ENCODE data around the gene OTOP1.
"Not testable (repeated sequence)": the region's sequence is repeated elsewhere in the genome, so short reads cannot be mapped to it uniquely, and the experiment has no call there.

OTOP1 gene

DNA sequence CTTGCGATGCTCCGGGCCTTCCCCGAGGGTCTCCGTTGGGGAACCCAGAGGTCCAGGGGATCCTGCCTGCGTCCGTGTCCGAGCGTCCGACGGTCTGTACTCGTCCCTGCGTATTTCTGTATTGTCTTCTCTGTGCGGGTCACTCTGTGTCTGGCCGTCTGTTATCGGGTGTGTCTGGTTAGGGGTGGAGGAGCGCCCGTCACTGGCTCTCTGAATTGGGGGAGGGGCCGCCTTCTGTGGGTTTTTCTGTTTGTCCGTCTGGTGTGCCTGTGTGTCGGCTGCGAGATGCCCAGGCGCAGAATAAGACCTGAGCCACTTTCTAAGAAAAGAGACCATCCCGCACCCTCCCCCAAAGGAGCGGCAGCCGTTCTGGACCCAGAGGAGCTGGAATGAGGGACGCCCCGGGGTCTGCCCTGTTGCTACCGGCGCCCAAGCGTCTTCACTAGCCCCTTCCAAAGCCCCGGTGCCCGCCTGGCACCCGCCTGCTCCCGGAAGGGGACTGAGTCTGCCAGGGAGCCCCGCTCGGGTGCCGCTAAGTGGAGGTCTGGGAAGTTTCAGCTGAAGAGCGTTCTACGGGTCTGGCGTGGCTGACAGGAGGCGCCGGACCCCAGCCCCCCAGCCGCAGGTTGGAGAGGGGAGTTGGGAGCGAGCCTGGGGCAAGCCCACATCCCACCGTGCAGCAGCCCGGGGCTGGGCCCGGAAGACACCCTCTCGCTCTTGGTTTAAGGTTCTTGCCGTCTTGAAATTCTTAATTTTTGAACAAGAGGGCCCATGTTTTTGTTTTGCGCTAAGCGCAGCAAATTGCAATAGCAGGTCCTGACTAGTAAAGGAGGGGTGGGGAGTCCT is 1.0 kb upstream of the OTOP1 start:
- H3K4me3 ChIP-seq (ENCODE audit: low read depth in 1 of 2, low read length in 2 of 2): no peak overlapping the region
- H3K27ac ChIP-seq (ENCODE audit: low read depth, low read length): no peak overlapping the region
- H3K36me3 ChIP-seq (ENCODE audit: insufficient read depth, low read length): no peaks in the 10 kb centered on the region
- no peaks in the 10 kb centered on the region for H3K4me1 ChIP-seq (ENCODE audit: insufficient read depth, low read length)
- peaks cover 0 to 36% of the 10 kb centered on the region in 2 donors for H3K27me3 ChIP-seq (ENCODE audit: control insufficient read depth in 1 of 2, insufficient read depth in 2 of 2, low read length in 2 of 2)
- no peaks in the 10 kb centered on the region for H3K9me3 ChIP-seq (ENCODE audit: low read length)
- H3K9ac ChIP-seq (ENCODE audit: low read length): no peak overlapping the region

DNA sequence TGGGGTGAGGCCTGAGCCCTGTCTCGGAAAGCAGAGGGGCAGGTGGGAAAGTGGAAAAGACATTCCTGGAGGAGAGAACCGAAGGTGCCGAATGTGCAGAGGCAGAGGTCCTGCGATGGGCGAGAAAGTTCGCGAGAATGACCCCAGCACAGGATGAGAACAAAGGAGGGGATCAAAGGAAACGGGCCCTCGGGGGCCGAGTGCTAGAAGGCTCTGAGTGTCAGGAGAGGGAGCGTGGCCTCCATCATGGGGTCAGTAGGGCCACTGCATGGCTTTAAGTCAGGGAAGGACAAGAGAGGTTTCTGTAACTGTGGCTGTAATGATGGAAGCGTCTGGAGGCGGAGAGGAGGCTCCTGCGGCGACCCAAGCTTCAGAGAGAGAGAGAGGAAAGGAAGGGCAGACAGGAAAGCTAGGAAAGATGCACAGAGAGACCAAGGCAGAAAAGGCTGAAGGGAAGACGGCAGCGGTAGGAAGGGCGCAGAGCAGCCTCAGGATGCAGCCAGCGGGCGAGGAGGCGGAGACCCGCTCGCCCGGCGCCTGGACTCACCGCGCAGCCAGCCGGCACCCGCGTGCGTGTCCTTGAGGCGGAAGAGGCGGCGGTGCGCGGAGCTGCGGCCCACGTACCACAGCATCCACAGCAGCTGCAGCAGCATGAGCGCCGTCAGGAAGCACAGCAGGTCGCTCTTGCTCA is 669 bp downstream of the OTOP1 start:
- no peaks in the 10 kb centered on the region for H3K4me1 ChIP-seq (ENCODE audit: insufficient read depth, low read length)
- H3K4me3 ChIP-seq (ENCODE audit: low read depth in 1 of 2, low read length in 2 of 2): no peak overlapping the region
- H3K27ac ChIP-seq (ENCODE audit: low read depth, low read length): no peak overlapping the region
- H3K9ac ChIP-seq (ENCODE audit: low read length): no peak overlapping the region
- no peaks in the 10 kb centered on the region for H3K9me3 ChIP-seq (ENCODE audit: low read length)
- H3K36me3 ChIP-seq (ENCODE audit: insufficient read depth, low read length): no peaks in the 10 kb centered on the region
- H3K27me3 ChIP-seq (ENCODE audit: control insufficient read depth in 1 of 2, insufficient read depth in 2 of 2, low read length in 2 of 2): peaks cover 0 to 36% of the 10 kb centered on the region in 2 donors

DNA sequence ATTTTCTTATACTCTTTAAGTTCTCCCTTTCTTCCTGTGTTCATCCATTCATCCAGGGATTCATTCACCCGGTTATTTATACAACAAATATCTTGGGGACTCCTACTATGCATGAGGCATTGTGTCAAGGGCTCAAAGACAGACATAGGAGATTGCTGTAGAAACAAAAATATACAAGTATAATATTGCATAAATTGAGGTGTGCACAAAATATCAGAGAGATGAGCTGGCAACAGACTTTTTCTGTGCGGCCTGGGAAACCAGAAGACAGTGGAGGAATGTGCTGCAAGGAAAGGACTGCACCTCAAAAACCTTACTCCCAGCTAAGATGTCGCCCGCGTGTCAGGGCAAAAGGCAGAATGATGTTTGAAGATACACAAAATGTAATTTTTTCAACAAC is 9.6 kb downstream of the OTOP1 start:
- H3K4me1 ChIP-seq (ENCODE audit: insufficient read depth, low read length): no peaks in the 10 kb centered on the region
- H3K9me3 ChIP-seq (ENCODE audit: low read length): no peaks in the 10 kb centered on the region
- H3K9ac ChIP-seq (ENCODE audit: low read length): no peak overlapping the region
- no peaks in the 10 kb centered on the region for H3K36me3 ChIP-seq (ENCODE audit: insufficient read depth, low read length)
- H3K4me3 ChIP-seq (ENCODE audit: low read depth in 1 of 2, low read length in 2 of 2): no peak overlapping the region
- H3K27me3 ChIP-seq (ENCODE audit: control insufficient read depth in 1 of 2, insufficient read depth in 2 of 2, low read length in 2 of 2): no peaks in the 10 kb centered on the region
- no peak overlapping the region for H3K27ac ChIP-seq (ENCODE audit: low read depth, low read length)

DNA sequence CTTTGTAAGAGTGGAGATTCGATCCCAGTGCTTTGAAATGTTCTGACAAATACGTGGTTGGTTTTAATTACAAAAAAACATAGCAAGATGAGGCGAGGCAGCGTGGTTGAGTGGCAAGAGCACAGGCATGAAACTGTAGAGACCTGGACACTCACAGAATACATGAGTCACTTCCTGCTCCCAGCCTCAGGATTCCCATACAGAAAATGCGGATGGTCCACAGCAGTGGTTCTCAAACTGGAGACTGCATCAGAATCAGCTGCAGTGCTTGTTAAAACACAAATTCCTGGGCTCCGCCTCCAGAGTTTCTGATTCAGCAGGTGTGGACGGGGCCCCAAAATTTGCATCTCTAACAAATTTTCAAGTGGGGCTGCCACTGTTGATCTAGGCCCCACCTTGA is 10.1 kb downstream of the OTOP1 start:
- no peaks in the 10 kb centered on the region for H3K9me3 ChIP-seq (ENCODE audit: low read length)
- no peak overlapping the region for H3K9ac ChIP-seq (ENCODE audit: low read length)
- no peak overlapping the region for H3K27ac ChIP-seq (ENCODE audit: low read depth, low read length)
- H3K27me3 ChIP-seq (ENCODE audit: control insufficient read depth in 1 of 2, insufficient read depth in 2 of 2, low read length in 2 of 2): no peaks in the 10 kb centered on the region
- no peaks in the 10 kb centered on the region for H3K4me1 ChIP-seq (ENCODE audit: insufficient read depth, low read length)
- no peak overlapping the region for H3K4me3 ChIP-seq (ENCODE audit: low read depth in 1 of 2, low read length in 2 of 2)
- no peaks in the 10 kb centered on the region for H3K36me3 ChIP-seq (ENCODE audit: insufficient read depth, low read length)

DNA sequence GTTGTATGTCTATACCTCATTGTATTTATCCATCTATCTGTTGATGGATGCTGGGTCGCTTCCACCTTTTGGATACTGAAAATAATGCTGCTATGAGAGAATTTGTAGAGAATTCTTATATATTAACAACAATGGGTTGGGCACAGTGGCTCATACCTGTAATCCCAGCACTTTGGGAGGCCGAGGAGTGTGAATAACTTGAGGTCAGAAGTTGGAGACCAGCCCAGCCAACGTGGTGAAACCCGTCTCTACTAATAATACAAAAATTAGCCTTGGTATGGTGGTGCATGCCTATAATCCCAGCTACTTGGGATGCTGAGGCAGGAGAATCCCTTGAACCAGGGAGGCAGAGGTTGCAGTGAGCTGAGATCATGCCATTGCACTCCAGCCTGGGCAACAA is 13.1 kb downstream of the OTOP1 start:
- not testable (repeated sequence) for H3K9me3 ChIP-seq (ENCODE audit: low read length); H3K4me1 ChIP-seq (ENCODE audit: insufficient read depth, low read length); H3K4me3 ChIP-seq (ENCODE audit: low read depth in 1 of 2, low read length in 2 of 2); H3K27me3 ChIP-seq (ENCODE audit: control insufficient read depth in 1 of 2, insufficient read depth in 2 of 2, low read length in 2 of 2); H3K36me3 ChIP-seq (ENCODE audit: insufficient read depth, low read length); H3K9ac ChIP-seq (ENCODE audit: low read length); H3K27ac ChIP-seq (ENCODE audit: low read depth, low read length)

DNA sequence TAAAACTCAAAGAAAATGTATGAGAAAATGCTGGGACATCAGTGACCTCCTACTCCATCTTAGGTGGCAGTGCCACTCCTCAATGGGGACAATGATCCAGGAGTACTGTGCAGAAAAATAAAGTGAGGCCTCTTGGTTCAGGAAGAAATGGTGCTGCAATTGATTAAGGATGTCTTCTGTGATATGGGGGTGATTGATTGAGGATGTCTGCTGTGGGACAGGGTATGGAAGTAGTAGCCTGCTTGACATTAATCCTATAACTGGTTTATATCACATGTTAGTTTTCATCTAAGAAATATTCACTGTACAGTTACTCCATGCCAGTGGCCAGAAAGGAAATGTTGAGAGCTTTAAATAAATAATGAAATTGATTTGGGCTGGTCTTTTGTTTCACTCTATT is 20.5 kb downstream of the OTOP1 start:
- Histone ChIP-seq H3K27ac (ENCODE audit: low read depth, low read length) (no peak overlapping the region), H3K27me3 (ENCODE audit: control insufficient read depth in 1 of 2, insufficient read depth in 2 of 2, low read length in 2 of 2) (no peaks in the 10 kb centered on the region), H3K9me3 (ENCODE audit: low read length) (no peaks in the 10 kb centered on the region), H3K4me1 (ENCODE audit: insufficient read depth, low read length) (no peaks in the 10 kb centered on the region), H3K4me3 (ENCODE audit: low read depth in 1 of 2, low read length in 2 of 2) (no peak overlapping the region), H3K9ac (ENCODE audit: low read length) (no peak overlapping the region), H3K36me3 (ENCODE audit: insufficient read depth, low read length) (no peaks in the 10 kb centered on the region)

DNA sequence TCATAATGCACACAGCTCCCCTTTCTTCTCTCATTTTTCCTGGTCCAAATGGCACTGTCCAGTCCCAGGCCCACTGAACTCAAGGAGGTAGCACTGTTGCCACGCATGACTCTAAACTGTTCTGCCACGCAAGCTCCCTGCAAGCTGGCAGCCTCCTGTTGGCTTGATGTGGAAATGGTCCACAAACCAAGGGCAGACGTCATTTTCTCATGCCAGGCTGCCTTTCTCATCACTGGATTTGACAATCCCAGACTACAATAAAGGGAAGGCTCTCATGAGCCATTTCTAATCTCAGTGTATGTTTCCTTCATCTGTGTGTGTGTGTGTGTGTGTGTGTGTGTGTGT is 22.4 kb downstream of the OTOP1 start:
- H3K36me3 ChIP-seq (ENCODE audit: insufficient read depth, low read length): no peaks in the 10 kb centered on the region
- no peak overlapping the region for H3K27ac ChIP-seq (ENCODE audit: low read depth, low read length)
- H3K4me3 ChIP-seq (ENCODE audit: low read depth in 1 of 2, low read length in 2 of 2): no peak overlapping the region
- no peaks in the 10 kb centered on the region for H3K9me3 ChIP-seq (ENCODE audit: low read length)
- H3K4me1 ChIP-seq (ENCODE audit: insufficient read depth, low read length): no peaks in the 10 kb centered on the region
- no peaks in the 10 kb centered on the region for H3K27me3 ChIP-seq (ENCODE audit: control insufficient read depth in 1 of 2, insufficient read depth in 2 of 2, low read length in 2 of 2)
- no peak overlapping the region for H3K9ac ChIP-seq (ENCODE audit: low read length)

DNA sequence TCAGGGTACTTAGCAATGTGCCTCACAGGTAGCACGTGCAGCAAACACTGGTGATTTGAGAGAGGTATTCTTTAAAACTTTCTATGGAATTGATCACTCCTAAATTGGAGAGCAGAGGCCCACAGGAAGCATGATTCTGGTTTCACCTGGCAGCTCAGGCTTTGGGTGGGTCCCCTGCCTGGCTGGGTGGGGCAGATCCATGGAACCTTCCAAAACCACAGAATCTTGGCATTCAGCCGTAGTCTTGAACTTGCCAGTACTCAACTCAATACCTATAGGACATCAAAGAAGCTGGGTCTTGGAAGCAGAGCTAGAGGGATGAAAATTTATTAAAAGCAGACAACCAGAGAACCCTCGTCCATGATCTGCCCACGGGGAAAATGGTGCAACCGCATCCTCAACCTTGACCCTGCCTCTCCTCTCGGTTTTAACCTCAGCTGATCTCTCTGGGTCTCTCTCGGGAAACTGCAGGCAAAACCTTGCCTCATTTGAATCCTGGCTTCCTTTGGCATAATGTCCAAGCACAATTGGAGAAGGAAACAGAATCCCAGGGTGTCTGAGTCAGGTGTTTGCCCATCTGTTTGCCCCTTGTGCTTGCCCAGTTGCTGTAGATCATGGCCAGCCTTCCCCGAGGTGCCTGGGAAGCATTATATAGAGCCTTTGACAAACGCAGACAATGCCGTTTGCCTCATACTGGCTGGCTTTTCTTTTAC is 22.9 kb downstream of the OTOP1 start:
- H3K4me1 ChIP-seq (ENCODE audit: insufficient read depth, low read length): no peaks in the 10 kb centered on the region
- no peaks in the 10 kb centered on the region for H3K27me3 ChIP-seq (ENCODE audit: control insufficient read depth in 1 of 2, insufficient read depth in 2 of 2, low read length in 2 of 2)
- H3K9me3 ChIP-seq (ENCODE audit: low read length): no peaks in the 10 kb centered on the region
- no peaks in the 10 kb centered on the region for H3K36me3 ChIP-seq (ENCODE audit: insufficient read depth, low read length)
- no peak overlapping the region for H3K9ac ChIP-seq (ENCODE audit: low read length)
- H3K27ac ChIP-seq (ENCODE audit: low read depth, low read length): no peak overlapping the region
- H3K4me3 ChIP-seq (ENCODE audit: low read depth in 1 of 2, low read length in 2 of 2): no peak overlapping the region

DNA sequence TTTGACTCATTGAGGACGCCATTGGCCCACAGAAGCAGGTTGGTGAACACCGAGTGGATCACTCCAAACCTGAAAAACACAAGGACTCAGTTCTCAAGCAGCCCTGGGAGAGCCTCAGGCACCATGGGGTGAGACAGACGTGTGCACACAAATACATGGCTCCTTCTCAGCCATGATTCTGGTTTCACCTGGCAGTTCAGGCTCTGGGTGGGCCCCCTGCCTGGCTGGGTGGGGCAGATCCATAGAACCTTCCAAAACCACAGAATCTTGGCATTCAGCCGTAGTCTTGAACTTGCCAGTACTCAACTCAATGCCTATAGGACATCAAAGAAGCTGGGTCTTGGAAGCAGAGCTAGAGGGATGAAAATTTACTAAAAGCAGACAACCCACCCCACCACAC is 24.2 kb downstream of the OTOP1 start:
- no peaks in the 10 kb centered on the region for H3K36me3 ChIP-seq (ENCODE audit: insufficient read depth, low read length)
- H3K4me1 ChIP-seq (ENCODE audit: insufficient read depth, low read length): no peaks in the 10 kb centered on the region
- no peak overlapping the region for H3K9ac ChIP-seq (ENCODE audit: low read length)
- H3K27ac ChIP-seq (ENCODE audit: low read depth, low read length): no peak overlapping the region
- no peaks in the 10 kb centered on the region for H3K9me3 ChIP-seq (ENCODE audit: low read length)
- H3K27me3 ChIP-seq (ENCODE audit: control insufficient read depth in 1 of 2, insufficient read depth in 2 of 2, low read length in 2 of 2): no peaks in the 10 kb centered on the region
- no peak overlapping the region for H3K4me3 ChIP-seq (ENCODE audit: low read depth in 1 of 2, low read length in 2 of 2)

DNA sequence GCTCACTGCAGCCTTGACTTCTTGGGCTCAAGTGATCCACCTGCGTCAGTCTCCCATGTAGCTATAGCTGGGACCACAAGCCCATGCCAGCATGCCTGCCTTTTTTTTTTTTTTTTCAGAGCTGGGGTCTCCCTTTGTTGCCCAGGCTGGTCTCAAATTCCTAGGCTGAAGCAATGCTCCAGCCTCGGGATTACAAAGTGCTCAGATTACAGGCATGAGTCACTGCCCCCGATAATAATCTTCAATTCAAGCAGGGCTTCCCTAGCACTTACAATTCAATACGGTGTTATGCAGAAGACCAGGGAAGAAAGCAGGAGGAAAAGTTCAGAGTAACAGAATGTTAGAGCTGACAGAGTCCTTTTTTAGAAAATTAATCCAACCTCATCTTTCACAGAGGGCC is 26.1 kb downstream of the OTOP1 start:
- H3K27me3 ChIP-seq (ENCODE audit: control insufficient read depth in 1 of 2, insufficient read depth in 2 of 2, low read length in 2 of 2): no peaks in the 10 kb centered on the region
- H3K4me3 ChIP-seq (ENCODE audit: low read depth in 1 of 2, low read length in 2 of 2): no peak overlapping the region
- no peak overlapping the region for H3K9ac ChIP-seq (ENCODE audit: low read length)
- H3K27ac ChIP-seq (ENCODE audit: low read depth, low read length): no peak overlapping the region
- no peaks in the 10 kb centered on the region for H3K36me3 ChIP-seq (ENCODE audit: insufficient read depth, low read length)
- H3K4me1 ChIP-seq (ENCODE audit: insufficient read depth, low read length): no peaks in the 10 kb centered on the region
- no peaks in the 10 kb centered on the region for H3K9me3 ChIP-seq (ENCODE audit: low read length)

DNA sequence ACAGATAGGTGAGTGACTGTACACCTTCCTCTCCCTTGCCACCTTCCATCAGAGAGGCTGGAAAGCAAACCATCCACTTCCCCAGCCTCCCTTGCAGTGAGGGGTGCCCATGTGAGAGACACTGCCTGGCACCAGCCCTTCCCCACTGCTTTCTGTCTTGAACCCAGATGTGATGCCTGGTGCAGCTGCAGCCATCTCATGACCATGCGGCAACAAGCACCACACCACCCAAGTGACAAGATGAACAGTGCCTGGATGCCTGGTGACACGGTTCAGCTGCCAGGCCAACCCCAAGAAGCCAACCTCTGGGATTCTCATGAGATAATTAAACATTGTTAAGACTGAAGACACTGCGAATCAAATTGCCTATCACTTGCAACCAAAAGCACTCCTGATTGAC is 31.4 kb downstream of the OTOP1 start:
- no peaks in the 10 kb centered on the region for H3K27me3 ChIP-seq (ENCODE audit: control insufficient read depth in 1 of 2, insufficient read depth in 2 of 2, low read length in 2 of 2)

More for the DNA sequence above, 31.4 kb downstream of the OTOP1 start:
- no peaks in the 10 kb centered on the region for H3K4me1 ChIP-seq (ENCODE audit: insufficient read depth, low read length)
- no peak overlapping the region for H3K27ac ChIP-seq (ENCODE audit: low read depth, low read length)
- H3K9ac ChIP-seq (ENCODE audit: low read length): no peak overlapping the region
- no peaks in the 10 kb centered on the region for H3K9me3 ChIP-seq (ENCODE audit: low read length)
- H3K4me3 ChIP-seq (ENCODE audit: low read depth in 1 of 2, low read length in 2 of 2): no peak overlapping the region
- no peaks in the 10 kb centered on the region for H3K36me3 ChIP-seq (ENCODE audit: insufficient read depth, low read length)
